NCI-H1105 treated with DMSO at 0.1 percent for 48 hours (cell line): Measurements from ENCODE around the gene KCND2.
A peak's percentile ranks its signal among the peaks of the same experiment; 100 is the strongest.

ENCODE experiments used
- DNase-seq: peaks from one replicate; lab custom pipeline; 2025; lab: John Stamatoyannopoulos, UW

Gene KCND2

DNA sequence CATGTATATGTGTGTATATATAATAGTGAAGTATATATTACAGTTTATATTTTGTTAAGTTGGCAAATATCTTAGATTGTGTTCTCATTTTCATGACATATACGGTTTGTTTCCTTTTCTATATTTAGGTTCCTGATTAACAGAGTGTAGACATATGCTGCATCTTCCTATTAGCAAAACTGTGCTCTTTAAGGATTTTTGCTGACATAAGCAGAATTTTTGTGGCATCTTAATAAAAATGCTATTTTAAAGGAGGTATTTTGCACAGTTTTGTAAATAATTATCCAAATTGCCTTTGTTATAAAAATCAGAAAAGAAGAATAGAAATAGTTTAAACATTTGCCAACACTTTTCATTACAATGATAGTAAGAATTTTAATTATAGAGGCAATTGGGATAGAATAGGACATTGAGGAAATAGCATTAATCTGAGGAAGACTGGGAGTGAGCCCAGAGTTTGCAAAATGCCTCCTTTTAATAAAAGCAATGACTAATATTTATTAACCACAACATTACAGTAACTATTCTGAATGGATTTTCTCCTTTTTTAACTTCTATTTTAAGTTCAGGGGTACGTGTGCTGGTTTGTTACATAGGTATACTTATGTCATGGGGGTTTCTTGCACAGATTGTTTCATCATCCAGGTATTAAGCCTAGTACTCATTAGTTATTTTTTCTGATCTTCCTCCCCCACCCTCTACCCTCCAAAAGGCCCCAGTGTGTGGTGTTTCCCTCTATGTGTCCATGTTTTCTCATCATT lies 38.2 kb downstream of the KCND2 start:
- no peak for DNase-seq

- DNase-seq = no peak
Measured at GRCh38 chr7:120320218-120320961, 47.4 kb downstream of the KCND2 start.

GRCh38 chr7:120327054-120327453 lies 54.1 kb downstream of the KCND2 start:
- no peak for DNase-seq

GRCh38 chr7:120332433-120332832 lies 59.5 kb downstream of the KCND2 start:
- DNase-seq = no peak

GRCh38 chr7:120334475-120334874 lies 61.5 kb downstream of the KCND2 start:
- DNase-seq = no peak

GRCh38 chr7:120337308-120337907 lies 64.4 kb downstream of the KCND2 start:
- DNase-seq = peak; percentile 15

DNA sequence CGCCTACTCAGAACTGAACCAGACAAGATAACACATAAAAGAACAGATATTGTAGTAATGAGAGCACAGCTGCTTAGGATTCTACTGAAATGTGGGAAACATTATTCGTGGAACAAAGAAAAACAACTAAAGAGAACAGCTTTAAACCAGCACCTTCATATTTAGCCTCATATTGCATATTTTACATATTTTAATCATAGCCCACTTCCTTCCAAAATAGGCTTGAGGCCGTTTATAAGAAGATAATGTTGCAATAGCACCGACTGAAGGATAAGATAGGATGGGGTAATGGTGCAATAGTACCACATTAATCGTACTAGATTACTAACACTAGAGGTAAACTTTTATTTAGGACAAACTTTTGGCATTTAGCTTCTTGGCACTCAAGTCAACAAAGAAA lies 71.3 kb downstream of the KCND2 start:
- no peak for DNase-seq

DNA sequence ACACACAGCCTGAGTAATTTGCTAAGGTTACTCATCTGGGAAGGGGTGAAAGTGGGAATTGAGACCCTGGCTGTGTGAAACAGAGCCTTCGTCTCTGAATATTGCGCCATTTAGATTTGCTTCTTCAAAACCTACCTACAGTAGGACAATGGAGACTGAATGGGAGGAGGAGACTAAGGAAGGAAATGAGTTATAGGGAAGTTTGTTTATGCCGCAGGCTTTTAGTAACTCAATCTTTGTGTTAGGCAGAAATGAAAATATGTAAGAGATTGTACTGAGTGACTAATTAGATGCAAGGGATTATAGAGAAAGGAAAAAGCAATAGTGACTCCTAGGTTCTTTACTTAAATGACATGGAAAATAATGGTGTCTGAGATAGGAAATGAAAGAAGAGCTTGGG lies 80.2 kb downstream of the KCND2 start:
- no peak for DNase-seq

DNA sequence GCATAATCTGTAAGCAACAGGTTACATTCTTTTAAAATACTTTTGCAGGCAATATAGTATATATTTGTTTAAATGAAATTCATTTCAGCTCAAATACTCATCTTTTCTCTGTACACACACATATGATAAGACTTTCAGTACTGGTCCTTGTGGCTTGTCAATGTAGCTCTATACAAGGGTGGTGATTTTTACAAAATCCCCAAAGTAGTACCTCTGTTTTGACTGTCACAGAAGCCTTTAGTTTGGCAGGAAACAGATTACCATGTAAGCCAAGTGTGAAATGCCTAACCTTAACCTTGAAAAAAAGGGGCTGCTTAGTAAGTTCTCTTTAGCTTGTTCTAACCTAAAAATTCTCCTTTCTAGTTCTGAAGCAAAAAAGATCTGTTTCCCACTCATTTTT lies 87.9 kb downstream of the KCND2 start:
- no peak for DNase-seq

GRCh38 chr7:120363414-120363813 lies 90.4 kb downstream of the KCND2 start:
- no peak for DNase-seq

DNA sequence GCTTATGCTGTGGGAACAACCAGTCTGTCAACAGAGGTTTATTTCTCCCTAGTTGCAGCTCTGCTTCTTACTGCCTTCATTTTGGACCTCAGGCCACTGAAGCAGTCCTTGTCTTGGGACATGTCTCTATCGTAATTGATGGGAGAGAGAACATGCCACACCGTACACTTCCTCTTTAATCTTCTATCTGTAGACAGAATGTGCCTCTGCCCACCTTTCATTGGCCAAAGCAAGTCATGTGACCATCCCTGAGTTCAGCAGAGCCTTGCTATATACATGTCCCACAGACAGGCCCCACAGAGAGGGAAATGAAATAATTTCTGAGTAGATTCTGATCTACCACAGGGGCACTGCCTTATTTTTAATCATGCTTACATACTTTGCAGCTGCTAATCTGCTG lies 98.0 kb downstream of the KCND2 start:
- no peak for DNase-seq

DNA sequence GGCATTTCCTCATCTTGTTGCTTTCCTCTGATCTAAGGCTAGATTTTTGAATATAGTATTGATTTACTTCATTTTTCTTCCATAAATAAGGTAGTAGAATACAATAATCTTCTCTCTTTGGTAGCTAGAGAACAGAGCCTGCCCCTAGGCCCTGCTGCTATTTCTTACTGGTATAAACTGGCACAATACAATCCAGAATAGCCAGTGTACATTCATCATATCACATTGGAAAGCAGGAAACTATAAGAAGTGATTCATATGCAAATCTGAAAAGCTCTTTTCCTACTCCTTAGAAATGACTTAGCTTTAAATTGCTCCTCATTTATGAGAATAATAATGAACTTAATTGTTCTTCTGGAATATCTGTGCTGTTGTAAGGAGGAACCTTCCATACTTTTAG lies 100.2 kb downstream of the KCND2 start:
- DNase-seq = no peak

DNA sequence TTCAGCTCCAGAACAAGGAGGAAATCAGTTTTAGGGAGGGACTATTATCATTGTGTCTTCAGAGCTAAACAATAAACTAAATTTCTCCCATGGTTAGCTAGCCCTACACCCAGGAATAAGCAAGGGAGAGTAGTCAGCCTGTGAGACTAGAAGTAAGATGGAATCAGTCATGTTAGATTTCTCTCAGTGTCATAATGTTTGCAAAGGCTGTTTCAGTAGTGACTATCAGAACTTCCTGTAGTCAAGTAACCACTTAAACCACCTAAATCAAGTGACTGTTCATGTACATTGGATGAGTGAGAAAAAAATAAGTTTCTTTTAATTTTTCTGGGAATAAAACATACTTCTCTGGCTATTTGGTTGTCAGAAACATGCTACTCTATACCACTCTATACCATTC lies 121.6 kb downstream of the KCND2 start:
- no peak for DNase-seq

DNA sequence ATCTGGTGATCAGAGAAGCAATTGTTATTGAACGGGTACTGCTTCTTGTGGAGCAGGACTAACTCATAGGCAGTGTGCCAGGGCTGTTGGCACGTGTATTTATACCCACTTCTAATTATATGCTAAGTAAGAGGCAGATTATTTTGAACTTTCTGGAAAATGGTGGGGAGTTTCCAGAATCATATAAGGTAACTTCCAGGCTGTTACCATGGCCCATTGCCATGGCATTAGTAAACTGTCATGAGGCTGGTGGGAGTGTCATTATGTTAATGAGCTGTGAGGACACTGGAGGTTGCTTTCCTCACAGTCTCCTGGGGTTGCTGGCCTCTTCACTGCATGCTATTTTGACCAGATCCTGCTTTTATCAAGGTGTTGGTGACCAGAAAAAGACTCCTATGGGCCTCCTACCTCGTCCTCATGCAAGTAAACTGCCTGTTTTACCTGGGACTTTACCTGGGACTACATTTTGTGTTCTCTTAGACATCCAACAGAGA lies 122.6 kb downstream of the KCND2 start:
- peak; percentile 52 for DNase-seq

- no peak for DNase-seq
Measured at GRCh38 chr7:120398284-120399000, 125.5 kb downstream of the KCND2 start.

DNA sequence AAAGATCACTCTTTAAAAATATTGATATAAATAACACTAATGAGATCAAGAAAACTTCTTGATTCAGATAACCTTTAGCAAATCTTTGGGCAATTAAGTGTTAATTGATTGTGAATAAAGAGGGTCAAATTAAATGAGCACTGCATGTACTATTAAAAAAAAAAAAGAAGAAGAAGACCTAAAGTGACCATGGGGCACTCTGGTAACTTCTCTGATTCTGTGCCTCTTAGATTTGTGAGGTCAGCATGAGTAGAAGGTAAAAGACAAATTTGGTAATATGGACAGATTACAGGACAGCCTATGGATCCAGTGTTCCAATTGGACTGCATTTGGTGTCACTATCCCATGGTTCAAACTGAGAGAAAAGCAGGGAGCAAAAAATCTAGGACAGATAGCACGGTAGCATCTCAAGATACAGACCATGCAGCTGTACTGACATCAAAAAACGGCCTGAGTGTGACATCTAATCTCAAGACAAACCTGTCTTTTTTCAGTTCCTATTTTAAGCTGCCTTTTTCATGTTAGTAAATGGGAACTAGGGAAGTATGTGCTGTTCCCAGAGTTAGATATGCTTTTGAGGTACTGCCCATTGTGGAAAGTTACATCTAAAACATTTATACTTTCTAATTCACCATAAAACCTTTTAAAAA lies 128.0 kb downstream of the KCND2 start:
- DNase-seq = no peak

DNA sequence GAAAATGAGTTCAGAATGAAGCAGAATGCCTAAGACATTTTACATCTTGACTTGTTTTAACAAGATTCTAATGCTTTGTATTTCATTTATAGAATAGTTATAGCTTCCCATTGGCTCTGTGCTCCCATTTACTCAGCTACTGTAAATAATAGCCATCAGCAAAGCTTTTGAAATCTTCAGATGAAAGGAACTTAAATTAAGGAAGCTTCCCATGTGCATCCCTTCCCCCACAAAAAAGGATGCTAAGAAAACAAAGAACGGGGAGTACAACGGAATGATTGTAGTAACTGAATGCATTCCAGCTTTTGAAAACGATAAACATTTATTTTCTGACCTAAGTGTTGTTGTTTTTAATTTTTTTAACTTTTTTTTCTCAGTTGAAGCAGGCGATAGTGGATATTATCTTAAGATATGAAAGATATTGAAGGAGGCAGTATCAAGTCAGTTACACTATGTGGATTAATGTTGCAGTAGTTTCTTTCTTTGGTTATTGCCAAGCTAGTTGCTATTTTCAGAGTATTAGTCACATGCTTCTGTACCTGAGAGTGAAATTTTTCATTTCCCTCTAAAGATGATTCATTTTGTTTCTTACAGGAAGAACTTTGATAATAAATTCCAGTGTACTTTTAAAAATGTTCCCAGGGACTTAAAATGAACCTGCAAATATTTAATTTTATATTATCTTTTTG lies 129.2 kb downstream of the KCND2 start:
- DNase-seq = no peak

DNA sequence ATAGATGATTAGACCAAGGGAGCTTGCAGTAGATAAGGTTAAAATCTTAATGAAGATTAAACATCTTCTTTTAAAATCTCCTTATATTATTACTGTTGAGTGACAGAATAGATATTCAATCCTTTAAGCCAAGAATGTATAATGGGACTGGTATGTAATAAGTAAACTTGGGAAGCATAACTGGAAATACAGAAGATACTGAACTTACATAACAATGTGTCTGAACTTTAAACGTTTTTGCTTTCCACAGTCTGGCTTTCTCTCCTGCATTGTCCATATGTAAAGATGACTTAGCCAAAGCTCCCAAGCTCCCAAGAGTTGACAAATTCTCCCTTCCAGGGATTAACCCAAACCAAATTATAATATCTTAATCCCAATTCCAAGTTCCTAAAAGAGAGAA lies 129.8 kb downstream of the KCND2 start:
- DNase-seq = no peak

- DNase-seq = no peak
Measured at GRCh38 chr7:120404042-120404441, 131.1 kb downstream of the KCND2 start.

GRCh38 chr7:120405652-120406051 lies 132.7 kb downstream of the KCND2 start:
- DNase-seq = no peak

DNA sequence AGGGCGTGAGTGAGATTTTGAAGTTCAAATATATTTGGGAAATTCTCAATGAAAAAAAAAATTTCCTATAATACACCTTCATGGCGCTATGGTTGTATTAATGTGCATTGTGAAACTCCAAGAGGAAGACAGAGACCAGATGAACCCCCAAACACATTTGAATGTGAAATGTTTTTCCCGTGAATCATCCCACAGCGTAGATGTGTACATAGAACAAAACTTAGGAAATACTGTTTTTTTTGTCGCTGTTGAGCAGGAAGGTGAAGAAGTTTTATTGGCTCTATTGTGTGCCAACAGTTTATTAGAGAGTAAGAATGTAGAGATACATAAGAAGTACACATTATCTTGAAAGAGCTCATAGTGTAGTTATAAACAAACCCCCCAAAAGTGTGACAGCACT lies 134.0 kb downstream of the KCND2 start:
- no peak for DNase-seq
